HepG2 (cell line): ENCODE data around the gene MYCBPAP. TPM values are rescaled to one million over a fixed set of nuclear protein-coding genes. Genes with fewer than 3 reads are reported as not detected.

Experiments
- FOXA1 ChIP-seq, 2 experiments: fragments of 450-650 bp in 1 of 2; sonication (generic) in 1 of 2; formaldehyde crosslinking in 1 of 2; IDR thresholded peaks; 2 replicates each; pipeline versions ENCODE4 v1.4.0 to v1.6.1; 2016 to 2020; ENCODE audit warnings: missing genetic modification reagents in 1 of 2
- HINFP ChIP-seq: sonication (generic); formaldehyde crosslinking; IDR thresholded peaks from 2 replicates; pipeline ENCODE4 v1.4.0; 2020; ENCODE audit warnings: low read depth, mild to moderate bottlenecking, missing genetic modification reagents
- TBL1XR1 ChIP-seq: fragments of 150-350 bp; IDR thresholded peaks from 2 replicates; pipeline ENCODE4 v1.6.1; 2014; ENCODE audit warnings: borderline replicate concordance, low read length; ENCODE audit not compliant: partially characterized antibody
- UBTF ChIP-seq: sonication (generic); formaldehyde crosslinking; IDR thresholded peaks from 2 replicates; pipeline ENCODE4 v1.4.0; 2020; ENCODE audit warnings: mild to moderate bottlenecking, missing genetic modification reagents
- ZNF143 ChIP-seq: sonication (generic); formaldehyde crosslinking; IDR thresholded peaks from 2 replicates; pipeline ENCODE4 v1.4.0; 2020; ENCODE audit warnings: missing genetic modification reagents
- ZNF484 ChIP-seq: sonication (generic); formaldehyde crosslinking; IDR thresholded peaks from 2 replicates; pipeline ENCODE4 v1.5.1; 2020; ENCODE audit warnings: mild to moderate bottlenecking, low read depth, missing genetic modification reagents, borderline replicate concordance
- ZSCAN12 ChIP-seq: sonication (generic); formaldehyde crosslinking; IDR thresholded peaks from 2 replicates; pipeline ENCODE4 v1.9.0; 2021; ENCODE audit warnings: mild to moderate bottlenecking, missing genetic modification reagents
- polyA plus RNA-seq, 8 experiments: library from polyadenylated mRNA; depleted of rRNA in 3 of 8; stranded (reverse) in 7 of 8; unstranded in 1 of 8; fragments of >200 nt; fragmentation: Illumina TruSeq in 4 of 8; extraction: Trizol in 4 of 8; gene quantifications; 2 replicates each; pipeline versions ENCODE4 v1.2.1 to v1.2.3, GENCODE V29; 2011 to 2016; ENCODE audit warnings: low read depth in 4 of 8, missing spikeins in 1 of 8, mixed read lengths in 1 of 8; ENCODE audit not compliant: insufficient read depth in 1 of 8
- total RNA-seq, 5 experiments: library from RNA; depleted of rRNA; stranded (reverse); fragments of >200 nt; fragmentation: Illumina TruSeq; extraction: Trizol; gene quantifications; 2 replicates each; pipeline ENCODE4 v1.2.3, GENCODE V29; 2016; ENCODE audit warnings: low read depth in 1 of 5
- TF ChIP-seq, protein P1 (sequence below): sonication (generic); formaldehyde crosslinking; IDR thresholded peaks from 2 replicates; pipeline ENCODE4 v1.4.0; 2020; ENCODE audit warnings: mild to moderate bottlenecking, missing genetic modification reagents, borderline replicate concordance
- TF ChIP-seq, protein P2 (sequence below): sonication (generic); formaldehyde crosslinking; IDR thresholded peaks from 2 replicates; pipeline ENCODE4 v1.4.0; 2020; ENCODE audit warnings: missing genetic modification reagents
- TF ChIP-seq, protein P3 (sequence below): sonication (generic); formaldehyde crosslinking; conservative IDR thresholded peaks from 2 replicates; pipeline ENCODE4 v1.4.0; 2020; ENCODE audit warnings: missing genetic modification reagents

The MYCBPAP gene
- total and polyA plus RNA-seq, 2 of the 13 experiments (the other 11 are each of a cell fraction or from before 2014, with no cell fraction given): 0.22 to 0.24 TPM

DNA sequence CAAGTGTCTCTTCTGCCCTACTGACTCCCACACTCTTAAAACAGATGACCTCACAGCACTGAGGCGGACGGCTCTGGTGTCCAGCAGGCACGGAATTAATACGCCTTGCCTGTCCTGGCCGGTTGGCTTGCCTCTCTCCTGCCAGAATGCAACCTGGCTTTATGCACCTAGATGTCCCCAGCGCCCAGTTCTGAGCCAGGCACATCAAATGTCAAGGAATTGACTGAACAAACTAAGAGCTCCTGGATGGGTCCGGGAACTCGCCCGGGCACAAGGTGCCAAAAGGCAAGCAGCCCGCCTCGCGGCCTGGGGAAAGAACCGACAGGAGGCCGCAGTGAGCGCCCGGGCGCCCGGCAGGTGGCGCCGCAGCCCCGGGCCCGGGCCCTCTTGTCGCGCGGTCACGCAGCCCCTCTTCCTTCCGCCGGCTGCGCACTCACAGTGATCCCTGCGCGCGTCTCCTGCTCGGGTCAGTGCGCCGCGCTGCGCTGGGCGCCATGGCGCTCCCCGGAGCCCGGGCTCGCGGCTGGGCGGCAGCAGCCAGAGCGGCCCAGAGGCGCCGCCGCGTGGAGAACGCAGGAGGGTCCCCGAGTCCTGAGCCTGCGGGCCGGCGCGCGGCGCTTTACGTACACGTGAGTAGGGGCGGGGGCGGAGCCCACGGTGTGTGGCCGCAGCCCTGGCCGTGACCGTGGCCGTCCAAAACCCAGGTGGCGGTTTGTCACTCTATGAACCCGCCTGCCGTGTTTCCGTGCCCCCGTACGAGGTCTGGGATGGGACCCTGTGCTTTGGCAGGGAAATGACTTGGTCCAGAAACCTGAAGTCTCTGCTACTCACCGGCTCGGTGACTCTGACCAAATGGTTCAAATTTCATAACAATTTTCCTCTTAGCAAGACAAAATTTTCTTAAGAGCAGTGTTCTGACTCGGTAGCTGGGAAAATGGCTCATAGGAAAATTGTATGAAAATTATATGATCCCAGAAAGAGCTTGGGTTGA lies 29.6 kb upstream of the MYCBPAP start, which contains the start of gene RSAD1 (continued):
- TF ChIP-seq UBTF (CRISPR knock-in tag) (peak; percentile 97), ZSCAN12 (CRISPR knock-in tag) (0 out of 2 replicates have a peak, but pooled peaks have one; percentile 83), FOXA1 (IDR thresholded peaks at IDR 0.05) (no peak), FOXA1 (CRISPR knock-in tag; IDR thresholded peaks at IDR 0.05) (no peak; the same call in 1 of the 2 replicates), TBL1XR1 (peak; percentile 61), HINFP (CRISPR knock-in tag) (peak; percentile 86), ZNF484 (CRISPR knock-in tag) (peak; percentile 44; the same call in 1 of the 2 replicates), ZNF143 (no peak)
- TF ChIP-seq, protein P1, sequence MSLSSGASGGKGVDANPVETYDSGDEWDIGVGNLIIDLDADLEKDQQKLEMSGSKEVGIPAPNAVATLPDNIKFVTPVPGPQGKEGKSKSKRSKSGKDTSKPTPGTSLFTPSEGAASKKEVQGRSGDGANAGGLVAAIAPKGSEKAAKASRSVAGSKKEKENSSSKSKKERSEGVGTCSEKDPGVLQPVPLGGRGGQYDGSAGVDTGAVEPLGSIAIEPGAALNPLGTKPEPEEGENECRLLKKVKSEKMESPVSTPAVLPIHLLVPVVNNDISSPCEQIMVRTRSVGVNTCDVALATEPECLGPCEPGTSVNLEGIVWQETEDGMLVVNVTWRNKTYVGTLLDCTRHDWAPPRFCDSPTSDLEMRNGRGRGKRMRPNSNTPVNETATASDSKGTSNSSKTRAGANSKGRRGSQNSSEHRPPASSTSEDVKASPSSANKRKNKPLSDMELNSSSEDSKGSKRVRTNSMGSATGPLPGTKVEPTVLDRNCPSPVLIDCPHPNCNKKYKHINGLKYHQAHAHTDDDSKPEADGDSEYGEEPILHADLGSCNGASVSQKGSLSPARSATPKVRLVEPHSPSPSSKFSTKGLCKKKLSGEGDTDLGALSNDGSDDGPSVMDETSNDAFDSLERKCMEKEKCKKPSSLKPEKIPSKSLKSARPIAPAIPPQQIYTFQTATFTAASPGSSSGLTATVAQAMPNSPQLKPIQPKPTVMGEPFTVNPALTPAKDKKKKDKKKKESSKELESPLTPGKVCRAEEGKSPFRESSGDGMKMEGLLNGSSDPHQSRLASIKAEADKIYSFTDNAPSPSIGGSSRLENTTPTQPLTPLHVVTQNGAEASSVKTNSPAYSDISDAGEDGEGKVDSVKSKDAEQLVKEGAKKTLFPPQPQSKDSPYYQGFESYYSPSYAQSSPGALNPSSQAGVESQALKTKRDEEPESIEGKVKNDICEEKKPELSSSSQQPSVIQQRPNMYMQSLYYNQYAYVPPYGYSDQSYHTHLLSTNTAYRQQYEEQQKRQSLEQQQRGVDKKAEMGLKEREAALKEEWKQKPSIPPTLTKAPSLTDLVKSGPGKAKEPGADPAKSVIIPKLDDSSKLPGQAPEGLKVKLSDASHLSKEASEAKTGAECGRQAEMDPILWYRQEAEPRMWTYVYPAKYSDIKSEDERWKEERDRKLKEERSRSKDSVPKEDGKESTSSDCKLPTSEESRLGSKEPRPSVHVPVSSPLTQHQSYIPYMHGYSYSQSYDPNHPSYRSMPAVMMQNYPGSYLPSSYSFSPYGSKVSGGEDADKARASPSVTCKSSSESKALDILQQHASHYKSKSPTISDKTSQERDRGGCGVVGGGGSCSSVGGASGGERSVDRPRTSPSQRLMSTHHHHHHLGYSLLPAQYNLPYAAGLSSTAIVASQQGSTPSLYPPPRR (CRISPR knock-in tag): peak; percentile 57; the same call in 1 of the 2 replicates
- TF ChIP-seq, protein P2, sequence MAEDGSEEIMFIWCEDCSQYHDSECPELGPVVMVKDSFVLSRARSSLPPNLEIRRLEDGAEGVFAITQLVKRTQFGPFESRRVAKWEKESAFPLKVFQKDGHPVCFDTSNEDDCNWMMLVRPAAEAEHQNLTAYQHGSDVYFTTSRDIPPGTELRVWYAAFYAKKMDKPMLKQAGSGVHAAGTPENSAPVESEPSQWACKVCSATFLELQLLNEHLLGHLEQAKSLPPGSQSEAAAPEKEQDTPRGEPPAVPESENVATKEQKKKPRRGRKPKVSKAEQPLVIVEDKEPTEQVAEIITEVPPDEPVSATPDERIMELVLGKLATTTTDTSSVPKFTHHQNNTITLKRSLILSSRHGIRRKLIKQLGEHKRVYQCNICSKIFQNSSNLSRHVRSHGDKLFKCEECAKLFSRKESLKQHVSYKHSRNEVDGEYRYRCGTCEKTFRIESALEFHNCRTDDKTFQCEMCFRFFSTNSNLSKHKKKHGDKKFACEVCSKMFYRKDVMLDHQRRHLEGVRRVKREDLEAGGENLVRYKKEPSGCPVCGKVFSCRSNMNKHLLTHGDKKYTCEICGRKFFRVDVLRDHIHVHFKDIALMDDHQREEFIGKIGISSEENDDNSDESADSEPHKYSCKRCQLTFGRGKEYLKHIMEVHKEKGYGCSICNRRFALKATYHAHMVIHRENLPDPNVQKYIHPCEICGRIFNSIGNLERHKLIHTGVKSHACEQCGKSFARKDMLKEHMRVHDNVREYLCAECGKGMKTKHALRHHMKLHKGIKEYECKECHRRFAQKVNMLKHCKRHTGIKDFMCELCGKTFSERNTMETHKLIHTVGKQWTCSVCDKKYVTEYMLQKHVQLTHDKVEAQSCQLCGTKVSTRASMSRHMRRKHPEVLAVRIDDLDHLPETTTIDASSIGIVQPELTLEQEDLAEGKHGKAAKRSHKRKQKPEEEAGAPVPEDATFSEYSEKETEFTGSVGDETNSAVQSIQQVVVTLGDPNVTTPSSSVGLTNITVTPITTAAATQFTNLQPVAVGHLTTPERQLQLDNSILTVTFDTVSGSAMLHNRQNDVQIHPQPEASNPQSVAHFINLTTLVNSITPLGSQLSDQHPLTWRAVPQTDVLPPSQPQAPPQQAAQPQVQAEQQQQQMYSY (CRISPR knock-in tag): peak; percentile 75; the same call in 1 of the 2 replicates
- TF ChIP-seq, protein P3, sequence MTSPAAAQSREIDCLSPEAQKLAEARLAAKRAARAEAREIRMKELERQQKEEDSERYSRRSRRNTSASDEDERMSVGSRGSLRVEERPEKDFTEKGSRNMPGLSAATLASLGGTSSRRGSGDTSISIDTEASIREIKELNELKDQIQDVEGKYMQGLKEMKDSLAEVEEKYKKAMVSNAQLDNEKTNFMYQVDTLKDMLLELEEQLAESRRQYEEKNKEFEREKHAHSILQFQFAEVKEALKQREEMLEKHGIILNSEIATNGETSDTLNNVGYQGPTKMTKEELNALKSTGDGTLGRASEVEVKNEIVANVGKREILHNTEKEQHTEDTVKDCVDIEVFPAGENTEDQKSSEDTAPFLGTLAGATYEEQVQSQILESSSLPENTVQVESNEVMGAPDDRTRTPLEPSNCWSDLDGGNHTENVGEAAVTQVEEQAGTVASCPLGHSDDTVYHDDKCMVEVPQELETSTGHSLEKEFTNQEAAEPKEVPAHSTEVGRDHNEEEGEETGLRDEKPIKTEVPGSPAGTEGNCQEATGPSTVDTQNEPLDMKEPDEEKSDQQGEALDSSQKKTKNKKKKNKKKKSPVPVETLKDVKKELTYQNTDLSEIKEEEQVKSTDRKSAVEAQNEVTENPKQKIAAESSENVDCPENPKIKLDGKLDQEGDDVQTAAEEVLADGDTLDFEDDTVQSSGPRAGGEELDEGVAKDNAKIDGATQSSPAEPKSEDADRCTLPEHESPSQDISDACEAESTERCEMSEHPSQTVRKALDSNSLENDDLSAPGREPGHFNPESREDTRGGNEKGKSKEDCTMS (CRISPR knock-in tag): no peak
